ENCODE data around the gene ZNF217.

DNA sequence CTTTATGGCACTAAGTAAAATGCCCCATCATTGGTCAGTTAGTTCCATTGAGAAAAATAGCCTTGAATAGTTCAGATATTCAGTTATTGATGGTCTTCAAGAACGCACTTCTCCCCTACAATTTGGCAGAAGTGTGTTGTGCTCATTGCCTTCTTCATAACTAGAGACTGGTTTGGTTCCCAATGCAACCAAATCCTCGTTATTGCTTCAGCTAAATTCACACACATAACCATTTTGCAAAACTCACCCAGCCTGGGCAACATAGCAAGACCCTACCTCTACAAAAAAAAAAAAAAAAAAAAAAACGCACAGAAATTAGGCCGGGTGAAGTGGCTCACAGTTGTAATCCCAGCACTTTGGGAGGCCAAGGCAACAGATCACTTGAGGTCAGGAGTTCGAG lies 32.1 kb downstream of the ZNF217 start:
- TF ChIP-seq CTCF (IDR thresholded peaks at IDR 0.05; ENCODE audit: insufficient read depth, low read depth, low read length) = no peak
- no peak for TF ChIP-seq EZH2 (IDR thresholded peaks at IDR 0.05; ENCODE audit: insufficient read depth, low read length)

Data from astrocyte (in vitro differentiated cells and primary cell).